PC-9 (cell line): ENCODE measurements around the gene RAB11B.
"Not testable (repeated sequence)": the region's sequence is repeated elsewhere in the genome, so short reads cannot be mapped to it uniquely, and the experiment has no call there.

Experiments used
- CTCF ChIP-seq: fragments of 200-600 bp; sonication (generic); conservative IDR thresholded peaks from 2 replicates; pipeline ENCODE4 v1.6.1; 2017; ENCODE audit warnings: mixed run types, antibody characterized with exemption, mild to moderate bottlenecking, moderate library complexity
- EZH2 ChIP-seq: fragments of 200-600 bp; sonication (generic); IDR thresholded peaks from 2 replicates; pipeline ENCODE4 v1.8.0; 2017; ENCODE audit warnings: antibody characterized with exemption, low read depth

GRCh38 chr19:8444140-8444676, 54.0 kb downstream of the RAB11B start:
- not testable (repeated sequence) for TF ChIP-seq EZH2, CTCF
